GM19395 (cell line): ENCODE results near the gene LZTS3.
A peak's percentile ranks its signal among the peaks of the same experiment; 100 is the strongest.
"Not testable (repeated sequence)": the region's sequence is repeated elsewhere in the genome, so short reads cannot be mapped to it uniquely, and the experiment has no call there.

ENCODE experiments used
- ATAC-seq: cut with Tn5 transposase; IDR thresholded peaks from one replicate; pipeline ENCODE4 v1.9.1; 2021; ENCODE audit warnings: mild to moderate bottlenecking, moderate library complexity; ENCODE audit not compliant: unreplicated experiment

The LZTS3 gene

GRCh38 chr20:3193806-3194616 lies 20.7 kb upstream of the LZTS3 start:
- no peak for ATAC-seq

GRCh38 chr20:3192226-3193015 lies 19.1 kb upstream of the LZTS3 start:
- ATAC-seq: no peak

GRCh38 chr20:3190681-3191111 lies 17.3 kb upstream of the LZTS3 start:
- ATAC-seq: no peak

GRCh38 chr20:3189561-3190131 lies 16.3 kb upstream of the LZTS3 start:
- no peak for ATAC-seq

GRCh38 chr20:3188823-3189413 lies 15.6 kb upstream of the LZTS3 start:
- no peak for ATAC-seq

- ATAC-seq: not testable (repeated sequence)
Measured at GRCh38 chr20:3187861-3188260, 14.5 kb upstream of the LZTS3 start.

- no peak for ATAC-seq
Measured at GRCh38 chr20:3183896-3184612, 10.7 kb upstream of the LZTS3 start.

GRCh38 chr20:3182429-3182828 lies 9.1 kb upstream of the LZTS3 start:
- not testable (repeated sequence) for ATAC-seq

GRCh38 chr20:3181270-3181669 lies 7.9 kb upstream of the LZTS3 start:
- no peak for ATAC-seq

GRCh38 chr20:3180319-3180718 lies 7.0 kb upstream of the LZTS3 start:
- no peak for ATAC-seq

GRCh38 chr20:3177746-3178485 lies 4.6 kb upstream of the LZTS3 start:
- no peak for ATAC-seq

GRCh38 chr20:3175270-3175669 lies 1.9 kb upstream of the LZTS3 start:
- ATAC-seq: no peak

GRCh38 chr20:3174442-3175261 lies 1.3 kb upstream of the LZTS3 start:
- ATAC-seq: no peak

GRCh38 chr20:3173610-3174441 lies 477 bp upstream of the LZTS3 start:
- ATAC-seq: peak; percentile 80

- no peak for ATAC-seq
Measured at GRCh38 chr20:3172126-3172932, 1.0 kb downstream of the LZTS3 start.

GRCh38 chr20:3171391-3172125 lies 1.8 kb downstream of the LZTS3 start:
- ATAC-seq: no peak
